A673 (cell line): ENCODE data around the gene NUDCD2. TPM values are rescaled to one million over a fixed set of nuclear protein-coding genes. Genes with fewer than 3 reads are reported as not detected.
"Not testable (repeated sequence)": the region's sequence is repeated elsewhere in the genome, so short reads cannot be mapped to it uniquely, and the experiment has no call there.

ENCODE experiments used
- BruUV-seq: library from RNA; stranded (reverse); fragments of 400-500 nt; replicated peaks from 2 replicates; lab custom pipeline; 2021; lab: Mats Ljungman, UMichigan
- CTCF ChIA-PET: fragments of 300-600 bp; sonication (Branson Sonifier 250); formaldehyde crosslinking; loops from one replicate; lab custom pipeline; 2022; ENCODE audit warnings: antibody characterized with exemption; lab: Charles Lee
- POLR2A ChIA-PET: fragments of 300-600 bp; sonication (Branson Sonifier 250); formaldehyde crosslinking; loops from one replicate; lab custom pipeline; 2022; ENCODE audit warnings: antibody characterized with exemption; ENCODE audit not compliant: low non-redundant PET; lab: Charles Lee
- DNase-seq: peaks from one replicate; pipeline ENCODE4 v3.0.0-alpha.2; 2015; ENCODE audit warnings: low spot score
- H3K27ac ChIP-seq: fragments of 200-600 bp; sonication (generic); 2 replicates; pipeline ENCODE4 v1.5.1; 2016; ENCODE audit warnings: mixed run types, low read depth, mild to moderate bottlenecking, mixed read lengths, antibody characterized with exemption, low read length; ENCODE audit not compliant: poor library complexity, severe bottlenecking
- H3K27me3 ChIP-seq: fragments of 200-600 bp; sonication (generic); replicated peaks from 2 replicates; pipeline ENCODE4 v1.6.1; 2017; ENCODE audit warnings: mixed run types, low read depth, mild to moderate bottlenecking, mixed read lengths, antibody characterized with exemption, low read length; ENCODE audit not compliant: insufficient read depth, poor library complexity
- H3K36me3 ChIP-seq: fragments of 200-600 bp; sonication (generic); 2 replicates; pipeline ENCODE4 v1.6.1; 2016; ENCODE audit warnings: mixed run types, mild to moderate bottlenecking, mixed read lengths, antibody characterized with exemption, low read length; ENCODE audit not compliant: insufficient read depth, poor library complexity, severe bottlenecking
- H3K4me1 ChIP-seq: fragments of 200-600 bp; sonication (generic); 2 replicates; pipeline ENCODE4 v1.6.1; 2017; ENCODE audit warnings: mixed run types, mild to moderate bottlenecking, mixed read lengths, antibody characterized with exemption, low read length; ENCODE audit not compliant: insufficient read depth, poor library complexity, severe bottlenecking
- H3K4me3 ChIP-seq: fragments of 200-600 bp; sonication (generic); 2 replicates; pipeline ENCODE4 v1.5.1; 2016; ENCODE audit warnings: low read depth, mixed run types, mild to moderate bottlenecking, mixed read lengths, low read length; ENCODE audit not compliant: poor library complexity, severe bottlenecking
- H3K9me3 ChIP-seq: fragments of 200-600 bp; sonication (generic); 2 replicates; pipeline ENCODE4 v1.6.1; 2016; ENCODE audit warnings: mixed run types, low read depth, mild to moderate bottlenecking, mixed read lengths, antibody characterized with exemption, low read length; ENCODE audit not compliant: poor library complexity, severe bottlenecking
- EZH2 ChIP-seq: fragments of 200-600 bp; sonication (generic); IDR thresholded peaks from 2 replicates; pipeline ENCODE4 v1.6.1; 2017; ENCODE audit warnings: borderline replicate concordance, low read depth, mild to moderate bottlenecking, mixed read lengths, antibody characterized with exemption, low read length; ENCODE audit not compliant: poor library complexity, severe bottlenecking
- intact Hi-C: fragments of 100-400 bp; cut with micrococcal nuclease; formaldehyde crosslinking; loops from one replicate; pipeline ENCODE4 v1.10.0; 2022; ENCODE audit not compliant: unreplicated experiment
- total RNA-seq: library from RNA; stranded (reverse); gene quantifications from 2 replicates; pipeline ENCODE4 v1.2.3, GENCODE V29; 2021
- TF ChIP-seq, protein P1 (sequence below): fragments of 300-800, 200-600 bp; sonication (generic); conservative IDR thresholded peaks from 2 replicates; pipeline ENCODE4 v1.5.1; 2017; ENCODE audit warnings: low read depth, mild to moderate bottlenecking, antibody characterized with exemption, low read length, moderate library complexity, mixed read lengths

Gene NUDCD2
- total RNA-seq, 1 experiment from 2014 or later = 67.2 TPM

GRCh38 chr5:163433271-163433670 lies 26.6 kb downstream of the NUDCD2 start:
- no peak for DNase-seq
- ChIA-PET POLR2A (no interaction called here), CTCF (no interaction called here)
- Histone ChIP-seq H3K36me3 (no peaks in the 10 kb centered on the region), H3K9me3 (no peaks in the 10 kb centered on the region), H3K4me3 (no peak overlapping the region), H3K4me1 (peaks cover 5% of the 10 kb centered on the region), H3K27me3 (no peaks in the 10 kb centered on the region), H3K27ac (no peak overlapping the region)
- intact Hi-C loops = no loop called here
- BruUV-seq = no TSS peak
- TF ChIP-seq, protein P1, sequence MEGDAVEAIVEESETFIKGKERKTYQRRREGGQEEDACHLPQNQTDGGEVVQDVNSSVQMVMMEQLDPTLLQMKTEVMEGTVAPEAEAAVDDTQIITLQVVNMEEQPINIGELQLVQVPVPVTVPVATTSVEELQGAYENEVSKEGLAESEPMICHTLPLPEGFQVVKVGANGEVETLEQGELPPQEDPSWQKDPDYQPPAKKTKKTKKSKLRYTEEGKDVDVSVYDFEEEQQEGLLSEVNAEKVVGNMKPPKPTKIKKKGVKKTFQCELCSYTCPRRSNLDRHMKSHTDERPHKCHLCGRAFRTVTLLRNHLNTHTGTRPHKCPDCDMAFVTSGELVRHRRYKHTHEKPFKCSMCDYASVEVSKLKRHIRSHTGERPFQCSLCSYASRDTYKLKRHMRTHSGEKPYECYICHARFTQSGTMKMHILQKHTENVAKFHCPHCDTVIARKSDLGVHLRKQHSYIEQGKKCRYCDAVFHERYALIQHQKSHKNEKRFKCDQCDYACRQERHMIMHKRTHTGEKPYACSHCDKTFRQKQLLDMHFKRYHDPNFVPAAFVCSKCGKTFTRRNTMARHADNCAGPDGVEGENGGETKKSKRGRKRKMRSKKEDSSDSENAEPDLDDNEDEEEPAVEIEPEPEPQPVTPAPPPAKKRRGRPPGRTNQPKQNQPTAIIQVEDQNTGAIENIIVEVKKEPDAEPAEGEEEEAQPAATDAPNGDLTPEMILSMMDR = no peak
- TF ChIP-seq EZH2 = no peak

DNA sequence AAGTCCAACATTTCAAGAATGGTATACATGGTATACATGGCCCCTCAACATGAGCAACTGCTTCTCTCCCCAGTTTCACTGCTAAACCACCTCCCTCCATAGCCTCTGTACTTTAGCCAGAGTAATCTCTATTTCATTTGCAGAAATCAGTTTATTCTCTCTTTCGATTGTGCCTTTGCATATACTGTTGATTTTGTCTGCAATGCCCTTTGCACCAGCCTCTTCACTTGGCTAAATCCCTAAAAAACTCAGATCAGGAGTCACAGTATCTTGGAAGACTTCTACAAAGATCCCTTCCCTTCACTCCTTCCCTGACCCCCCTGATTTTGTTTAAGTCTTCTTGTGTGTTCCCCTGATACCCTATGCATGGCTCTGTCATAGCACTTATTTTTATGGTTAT lies 27.4 kb downstream of the NUDCD2 start:
- no peak for TF ChIP-seq EZH2
- TF ChIP-seq, protein P1 = no peak

DNA sequence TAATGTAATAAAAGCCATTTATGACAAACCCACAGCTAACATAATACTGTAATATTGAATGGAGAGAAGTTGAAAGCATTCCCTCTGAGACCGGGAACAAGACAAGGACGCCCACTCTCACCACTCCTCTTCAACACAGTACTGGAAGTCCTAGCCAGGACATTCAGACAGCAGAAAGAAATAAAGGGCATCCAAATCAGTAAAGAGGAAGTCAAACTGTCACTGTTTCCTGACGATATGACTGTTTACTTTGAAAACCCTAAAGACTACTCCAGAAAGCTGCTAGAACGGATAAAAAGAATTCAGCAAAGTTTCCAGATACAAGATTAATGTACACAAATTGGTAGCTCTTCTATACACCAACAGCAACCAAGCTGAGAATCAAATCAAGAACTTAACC lies 33.8 kb downstream of the NUDCD2 start:
- H3K27me3 ChIP-seq, H3K4me1 ChIP-seq, H3K27ac ChIP-seq, H3K36me3 ChIP-seq, POLR2A ChIA-PET, BruUV-seq, H3K4me3 ChIP-seq, intact Hi-C loops, DNase-seq, CTCF ChIA-PET, H3K9me3 ChIP-seq: not testable (repeated sequence)

More for the DNA sequence above, 27.4 kb downstream of the NUDCD2 start:
- POLR2A ChIA-PET = no interaction called here
- no peak overlapping the region for H3K4me3 ChIP-seq
- no peaks in the 10 kb centered on the region for H3K9me3 ChIP-seq
- no peak overlapping the region for H3K27ac ChIP-seq
- CTCF ChIA-PET = no interaction called here
- no TSS peak for BruUV-seq
- H3K27me3 ChIP-seq = no peaks in the 10 kb centered on the region
- H3K36me3 ChIP-seq = no peaks in the 10 kb centered on the region
- intact Hi-C loops = no loop called here
- DNase-seq = no peak
- peaks cover 5% of the 10 kb centered on the region for H3K4me1 ChIP-seq

- H3K27me3 ChIP-seq = no peaks in the 10 kb centered on the region
- DNase-seq = no peak
- no peak overlapping the region for H3K27ac ChIP-seq
- BruUV-seq = no TSS peak
- no peak for TF ChIP-seq EZH2
- TF ChIP-seq, protein P1 = no peak
- no peaks in the 10 kb centered on the region for H3K36me3 ChIP-seq
- intact Hi-C loops = no loop called here
- POLR2A ChIA-PET = no interaction called here
- no peak overlapping the region for H3K4me3 ChIP-seq
- H3K4me1 ChIP-seq = no peaks in the 10 kb centered on the region
- CTCF ChIA-PET = no interaction called here
- no peaks in the 10 kb centered on the region for H3K9me3 ChIP-seq
Observed at GRCh38 chr5:163424836-163425235, 35.1 kb downstream of the NUDCD2 start.

DNA sequence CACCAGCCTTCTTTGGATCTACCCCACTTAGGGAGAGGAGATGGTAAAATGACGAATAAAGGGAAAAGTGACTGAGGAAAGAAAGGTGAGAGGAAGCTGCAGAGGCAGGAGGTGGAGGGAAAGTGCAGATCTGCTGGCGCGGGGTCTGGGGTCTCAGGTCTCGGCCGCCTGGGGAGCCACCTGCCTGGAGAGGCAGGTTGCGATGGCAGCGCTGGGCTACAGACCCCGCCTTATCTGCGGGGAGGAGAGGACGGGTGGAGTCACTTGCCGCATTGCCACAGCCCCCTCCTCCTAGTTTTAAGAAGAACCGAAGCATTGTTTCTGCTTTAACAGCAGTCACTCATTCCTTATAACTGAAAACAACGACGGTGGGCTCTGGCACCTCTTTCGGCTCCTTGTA lies 44.2 kb downstream of the NUDCD2 start:
- H3K9me3 ChIP-seq, POLR2A ChIA-PET, H3K4me3 ChIP-seq, H3K27ac ChIP-seq, intact Hi-C loops, CTCF ChIA-PET, H3K36me3 ChIP-seq, DNase-seq, H3K4me1 ChIP-seq, H3K27me3 ChIP-seq, BruUV-seq: not testable (repeated sequence)
